Measurements from ENCODE around the gene NMNAT2.
"Not testable (repeated sequence)": the region's sequence is repeated elsewhere in the genome, so short reads cannot be mapped to it uniquely, and the experiment has no call there.

The NMNAT2 gene

DNA sequence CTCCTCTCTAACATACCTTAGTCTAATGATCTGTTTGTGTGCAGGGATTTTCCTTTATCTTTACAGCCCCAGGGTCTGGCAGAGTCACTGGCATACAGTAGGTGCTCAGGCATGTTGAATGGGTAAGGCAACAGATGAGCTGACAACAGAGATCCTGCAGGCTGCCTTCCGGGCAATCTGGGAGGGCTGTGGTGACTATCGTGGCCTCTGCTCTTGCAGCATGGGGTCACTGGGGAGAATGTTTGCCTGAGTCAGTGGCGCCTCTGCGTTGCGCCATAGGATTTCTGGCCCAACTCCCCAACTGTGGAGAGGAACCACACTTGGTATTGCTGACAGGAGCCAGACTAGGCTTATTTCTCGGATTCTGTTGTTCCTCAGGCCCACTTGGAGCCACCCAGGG, 138.3 kb downstream of the NMNAT2 start:
- DNase-seq (ENCODE audit: low read depth): no peak
- no peak for TF ChIP-seq CTCF (IDR thresholded peaks at IDR 0.05; ENCODE audit: low read depth, low read length, missing control alignments)
- in situ Hi-C loops (cut with HindIII; ENCODE audit: low sequenced_read_pairs): loop anchor here (5.0 kb wide), 2 partner anchors 38 to 47 kb away; no protein-coding TSS in a partner anchor
- H3K4me3 ChIP-seq (ENCODE audit: low read depth, low read length): no peak overlapping the region

DNA sequence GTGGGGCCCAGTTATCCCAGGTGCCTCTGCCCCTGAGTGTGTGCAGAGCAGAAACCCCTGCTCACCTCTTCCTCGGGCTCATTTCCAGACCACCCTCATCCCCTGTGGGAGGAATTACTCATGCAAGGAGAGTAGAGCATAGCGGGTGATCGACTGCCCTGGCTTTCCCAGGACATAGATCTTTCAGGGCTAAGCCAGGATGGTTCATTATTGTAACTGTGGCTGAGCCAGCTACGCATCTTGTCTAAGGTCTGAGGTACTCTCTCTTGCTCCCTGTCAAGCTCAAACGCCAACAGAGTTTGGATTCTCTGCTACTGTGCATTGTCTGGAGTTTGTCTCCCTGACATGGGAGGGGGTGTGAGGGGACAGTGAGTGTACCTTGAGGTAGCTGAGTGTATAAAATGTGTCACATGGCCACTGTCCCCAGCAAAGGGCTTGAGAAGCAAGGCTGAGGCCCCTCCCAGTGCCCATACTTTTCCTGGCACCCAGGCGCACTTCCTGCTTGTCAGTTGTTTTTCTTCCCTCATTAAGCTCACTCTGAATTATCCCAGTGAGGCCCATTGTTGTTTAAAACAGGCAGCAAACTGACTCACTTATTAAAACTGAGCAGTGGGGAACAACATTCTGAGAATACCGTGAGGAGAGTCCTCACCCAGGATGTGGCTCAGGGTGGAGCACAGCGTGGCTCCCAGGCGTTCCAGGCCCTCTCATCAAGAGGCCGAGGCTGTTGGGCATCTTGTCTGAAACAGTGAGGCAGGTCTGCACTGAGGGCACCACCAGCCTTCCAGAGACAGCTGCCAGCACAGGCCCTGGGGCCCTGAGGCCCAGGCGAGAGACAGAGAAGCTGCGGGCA, 139.2 kb downstream of the NMNAT2 start:
- peak; percentile 48 for DNase-seq (ENCODE audit: low read depth)
- in situ Hi-C loops (cut with HindIII; ENCODE audit: low sequenced_read_pairs): loop anchor here (5.0 kb wide), 1 partner anchor 37 kb away; no protein-coding TSS in a partner anchor
- no peak for TF ChIP-seq CTCF (IDR thresholded peaks at IDR 0.05; ENCODE audit: low read depth, low read length, missing control alignments)
- no peak overlapping the region for H3K4me3 ChIP-seq (ENCODE audit: low read depth, low read length)

DNA sequence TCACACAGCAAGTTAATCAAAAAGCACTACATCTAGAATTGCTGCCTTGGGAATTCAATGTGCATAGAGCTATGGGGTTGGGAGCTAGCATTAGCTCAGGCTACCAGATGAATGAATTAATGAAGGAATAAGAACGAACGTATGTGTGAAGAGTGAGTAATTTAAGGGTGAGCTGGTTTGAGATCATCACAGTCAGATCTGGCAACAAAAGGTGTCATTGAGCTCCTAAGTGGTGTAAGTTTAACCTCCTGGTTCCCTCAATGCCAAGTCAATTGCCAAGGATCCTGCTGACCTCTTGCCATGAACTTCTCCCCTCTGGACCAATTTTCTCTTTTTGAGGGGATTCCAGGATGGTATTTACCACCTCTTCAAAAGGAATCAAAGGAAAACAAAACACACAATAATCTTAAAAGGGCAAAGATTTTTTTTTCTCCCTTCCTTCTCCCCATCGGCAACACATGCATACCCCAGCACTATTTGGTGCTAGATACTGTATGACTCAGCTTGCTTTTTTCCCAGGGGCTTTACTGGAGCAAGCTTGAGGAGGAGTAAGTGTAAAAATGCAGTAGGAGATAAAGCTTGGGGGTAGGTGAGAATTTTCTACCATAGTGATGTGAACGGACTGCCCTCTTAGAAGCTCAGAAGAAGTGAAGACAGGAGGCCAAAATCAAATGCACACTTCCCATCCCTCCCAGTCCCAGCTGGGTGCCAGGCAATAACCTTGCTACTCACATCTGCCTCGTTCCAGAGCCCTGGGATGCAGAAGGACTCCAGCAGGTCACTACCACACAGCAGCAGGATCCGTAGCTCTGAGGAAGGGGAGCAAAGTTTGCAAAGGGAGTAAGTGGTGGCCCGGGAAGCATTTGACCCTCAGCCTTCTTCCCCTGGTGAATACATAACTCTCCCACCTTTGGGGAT, 140.1 kb downstream of the NMNAT2 start:
- no peak overlapping the region for H3K4me3 ChIP-seq (ENCODE audit: low read depth, low read length)
- in situ Hi-C loops (cut with HindIII; ENCODE audit: low sequenced_read_pairs): loop anchor here (5.0 kb wide), 1 partner anchor 36 kb away; no protein-coding TSS in a partner anchor
- DNase-seq (ENCODE audit: low read depth): no peak
- TF ChIP-seq CTCF (IDR thresholded peaks at IDR 0.05; ENCODE audit: low read depth, low read length, missing control alignments): no peak

- in situ Hi-C loops (cut with HindIII; ENCODE audit: low sequenced_read_pairs): loop anchor here (5.0 kb wide), 1 partner anchor 34 kb away; no protein-coding TSS in a partner anchor
- no peak for TF ChIP-seq CTCF (IDR thresholded peaks at IDR 0.05; ENCODE audit: low read depth, low read length, missing control alignments)
- no peak for DNase-seq (ENCODE audit: low read depth)
- H3K4me3 ChIP-seq (ENCODE audit: low read depth, low read length): no peak overlapping the region
Measured at GRCh38 chr1:183276386-183277080, 141.6 kb downstream of the NMNAT2 start.

GRCh38 chr1:183275322-183275721, 142.9 kb downstream of the NMNAT2 start:
- no peak overlapping the region for H3K4me3 ChIP-seq (ENCODE audit: low read depth, low read length)
- no peak for TF ChIP-seq CTCF (IDR thresholded peaks at IDR 0.05; ENCODE audit: low read depth, low read length, missing control alignments)
- in situ Hi-C loops (cut with HindIII; ENCODE audit: low sequenced_read_pairs): loop anchor here (5.0 kb wide), 1 partner anchor 33 kb away; no protein-coding TSS in a partner anchor
- no peak for DNase-seq (ENCODE audit: low read depth)

DNA sequence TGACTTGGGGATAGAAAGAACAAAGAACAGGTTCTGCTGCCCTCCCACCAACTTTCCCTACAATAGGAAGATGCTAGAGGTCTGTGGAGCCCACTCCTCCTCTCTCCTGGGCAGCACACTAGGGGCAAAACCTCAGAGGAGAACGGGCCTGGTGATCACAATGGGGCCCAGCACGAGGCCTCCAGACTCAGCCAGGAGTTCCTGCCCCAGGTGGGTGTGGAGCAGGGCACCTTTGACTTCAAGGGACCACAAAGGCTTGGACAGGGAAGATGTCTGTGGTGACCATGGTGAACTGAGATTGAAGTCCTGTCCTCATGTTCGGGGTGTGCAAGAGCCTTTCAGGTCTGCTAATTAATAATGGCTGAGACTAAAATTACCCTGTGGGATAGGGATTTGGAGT, 143.3 kb downstream of the NMNAT2 start:
- no peak for DNase-seq (ENCODE audit: low read depth)
- H3K4me3 ChIP-seq (ENCODE audit: low read depth, low read length): no peak overlapping the region
- in situ Hi-C loops (cut with HindIII; ENCODE audit: low sequenced_read_pairs): loop anchor here (5.0 kb wide), 1 partner anchor 33 kb away; no protein-coding TSS in a partner anchor
- TF ChIP-seq CTCF (IDR thresholded peaks at IDR 0.05; ENCODE audit: low read depth, low read length, missing control alignments): no peak

GRCh38 chr1:183273984-183274383, 144.2 kb downstream of the NMNAT2 start:
- H3K4me3 ChIP-seq (ENCODE audit: low read depth, low read length); in situ Hi-C loops (cut with HindIII; ENCODE audit: low sequenced_read_pairs); DNase-seq (ENCODE audit: low read depth): not testable (repeated sequence)

Data from astrocyte of the cerebellum (primary cell).